AG08395 (cell line): ENCODE results near the gene MVB12B.
"Not testable (repeated sequence)": the region's sequence is repeated elsewhere in the genome, so short reads cannot be mapped to it uniquely, and the experiment has no call there.

Experiments used
- DNase-seq: peaks from one replicate; pipeline ENCODE4 v3.0.0; 2012; ENCODE audit warnings: mixed read lengths, low spot score

MVB12B gene, protein sequence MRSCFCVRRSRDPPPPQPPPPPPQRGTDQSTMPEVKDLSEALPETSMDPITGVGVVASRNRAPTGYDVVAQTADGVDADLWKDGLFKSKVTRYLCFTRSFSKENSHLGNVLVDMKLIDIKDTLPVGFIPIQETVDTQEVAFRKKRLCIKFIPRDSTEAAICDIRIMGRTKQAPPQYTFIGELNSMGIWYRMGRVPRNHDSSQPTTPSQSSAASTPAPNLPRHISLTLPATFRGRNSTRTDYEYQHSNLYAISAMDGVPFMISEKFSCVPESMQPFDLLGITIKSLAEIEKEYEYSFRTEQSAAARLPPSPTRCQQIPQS

DNA sequence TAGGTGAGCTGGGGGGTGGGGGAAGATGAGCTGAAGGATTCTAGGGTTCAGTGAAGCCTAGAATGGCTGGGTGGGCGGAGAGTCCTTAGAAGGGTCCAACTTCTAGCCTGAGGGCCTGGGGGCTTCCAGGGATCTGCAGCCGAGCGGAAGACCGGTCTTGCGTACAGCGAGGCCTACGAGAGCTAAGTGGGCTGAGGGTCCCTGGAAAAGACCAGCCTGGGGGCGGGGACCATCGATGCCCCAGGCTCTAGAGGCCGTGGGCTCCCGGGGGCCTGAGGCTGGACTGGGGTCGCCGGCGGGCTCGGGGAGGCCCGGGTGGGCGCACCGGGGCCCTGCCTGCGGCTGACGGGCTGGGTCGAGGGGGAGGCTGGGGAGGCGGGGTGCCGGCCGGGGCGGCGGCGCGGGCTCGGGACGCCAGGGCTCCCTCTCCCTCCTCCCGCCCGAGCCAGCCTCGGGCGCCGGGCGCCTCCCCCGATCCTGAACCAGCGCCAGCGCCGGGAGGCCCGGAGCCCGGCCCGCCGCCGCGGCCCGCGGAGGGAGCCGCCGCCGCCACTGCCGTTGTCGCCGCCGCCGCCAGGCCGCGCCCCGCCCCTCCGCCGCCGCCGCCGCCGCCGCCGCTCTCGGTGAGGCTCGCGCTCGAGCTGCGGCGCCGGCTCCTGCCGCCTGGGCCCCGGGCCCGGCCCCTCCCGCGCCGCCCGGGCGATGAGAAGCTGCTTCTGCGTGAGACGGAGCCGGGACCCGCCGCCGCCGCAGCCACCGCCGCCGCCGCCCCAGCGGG is at the start of gene MVB12B:
Gene MVB12B (plus strand): TSS at position 602 of the 778 bp plus-strand sequence. CDS start 101 bp downstream, at position 703.
- peak; percentile 79 for DNase-seq

DNA sequence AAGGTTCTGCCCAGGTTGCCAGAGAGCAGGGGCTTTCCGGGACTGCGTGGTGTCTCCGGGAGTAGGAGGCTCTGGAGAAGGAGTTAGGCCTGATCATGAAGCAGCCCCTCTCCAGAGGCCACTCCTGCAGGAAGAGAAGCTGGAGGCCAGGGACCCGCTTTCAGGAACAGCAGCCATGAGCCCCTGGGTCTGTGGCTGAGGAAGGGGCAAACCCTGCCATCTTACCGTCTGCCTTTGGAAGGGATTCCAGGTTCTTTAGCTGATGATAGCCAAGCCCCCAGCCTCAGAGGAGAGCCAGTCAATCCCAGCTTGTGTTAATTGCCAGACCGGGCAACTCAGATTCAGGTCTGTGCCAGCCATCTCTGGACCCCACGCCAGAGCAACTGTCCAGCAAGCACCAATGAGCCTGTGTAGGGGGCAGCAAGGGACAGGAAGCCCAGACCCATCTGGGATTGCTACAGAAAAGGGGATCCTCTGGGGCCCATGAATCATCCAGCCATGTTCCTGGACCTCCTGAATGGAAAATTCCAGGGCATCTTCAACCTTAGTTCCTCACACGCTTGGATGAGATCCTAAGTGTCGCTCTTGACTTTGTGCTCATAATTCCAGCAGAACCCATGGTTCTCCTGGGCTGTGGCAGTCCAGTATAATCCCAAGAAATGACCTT is 42.7 kb upstream of the MVB12B start:
- no peak for DNase-seq

DNA sequence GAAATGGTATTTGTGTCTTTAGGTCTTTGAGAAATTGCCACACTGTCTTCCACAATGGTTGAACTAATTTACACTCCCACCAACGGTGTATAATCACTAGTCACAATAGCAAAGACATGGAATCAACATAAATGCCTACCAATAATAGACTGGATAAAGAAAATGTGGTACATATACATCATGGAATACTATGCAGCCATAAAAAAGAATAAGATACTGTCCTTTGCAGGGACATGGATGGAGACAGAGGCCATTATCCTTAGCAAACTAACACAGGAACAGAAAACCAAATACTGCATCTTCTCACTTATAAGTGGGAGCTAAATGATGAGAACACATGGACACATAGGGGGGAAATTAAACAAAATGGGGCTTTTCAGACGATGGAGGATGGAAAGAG is 41.0 kb upstream of the MVB12B start:
- not testable (repeated sequence) for DNase-seq

- no peak for DNase-seq
Observed at GRCh38 chr9:126287166-126287866, 39.3 kb upstream of the MVB12B start.

- no peak for DNase-seq
Observed at GRCh38 chr9:126290871-126291270, 35.8 kb upstream of the MVB12B start.

DNA sequence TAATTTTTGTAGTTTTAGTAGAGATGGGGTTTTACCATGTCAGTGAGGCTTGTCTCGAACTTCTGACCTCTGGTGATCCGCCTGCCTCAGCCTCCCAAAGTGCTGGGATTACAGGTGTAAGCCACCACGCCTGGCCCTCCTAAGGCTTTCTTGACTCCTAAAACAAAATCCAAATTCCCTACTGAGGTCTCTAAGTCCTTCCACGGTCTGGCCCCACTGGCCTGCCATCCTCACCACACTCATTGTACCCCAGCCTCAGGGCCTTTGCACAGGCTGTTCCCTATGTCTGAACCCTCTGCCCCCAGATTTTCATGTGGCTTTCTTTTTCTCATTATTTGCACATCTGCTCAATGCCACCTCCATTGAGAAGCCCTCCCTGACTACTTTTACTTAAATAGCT is 34.7 kb upstream of the MVB12B start:
- DNase-seq, result no peak

GRCh38 chr9:126292736-126293521 is 33.7 kb upstream of the MVB12B start:
- no peak for DNase-seq

DNA sequence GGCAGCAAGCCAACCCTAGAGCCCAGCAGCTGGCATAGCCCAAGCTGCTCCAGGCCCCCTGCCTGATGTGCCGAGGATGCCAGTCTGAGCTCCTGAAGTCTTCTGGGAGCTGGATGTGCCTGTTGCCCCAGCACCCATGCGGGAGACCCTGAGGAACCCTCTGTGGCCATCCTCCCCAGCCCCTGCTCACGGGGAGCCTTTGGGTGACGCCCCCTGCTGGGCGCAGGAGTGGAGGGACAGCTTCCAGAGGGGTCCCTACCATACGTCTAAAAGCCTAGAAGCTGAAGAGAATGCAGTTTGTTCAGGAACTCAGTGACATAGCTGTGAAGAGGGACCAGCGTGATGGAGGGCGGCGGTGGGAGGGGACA is 33.1 kb upstream of the MVB12B start:
- no peak for DNase-seq

- DNase-seq, result no peak
Observed at GRCh38 chr9:126294331-126295081, 32.1 kb upstream of the MVB12B start.

GRCh38 chr9:126295082-126295477 is 31.5 kb upstream of the MVB12B start:
- no peak for DNase-seq

DNA sequence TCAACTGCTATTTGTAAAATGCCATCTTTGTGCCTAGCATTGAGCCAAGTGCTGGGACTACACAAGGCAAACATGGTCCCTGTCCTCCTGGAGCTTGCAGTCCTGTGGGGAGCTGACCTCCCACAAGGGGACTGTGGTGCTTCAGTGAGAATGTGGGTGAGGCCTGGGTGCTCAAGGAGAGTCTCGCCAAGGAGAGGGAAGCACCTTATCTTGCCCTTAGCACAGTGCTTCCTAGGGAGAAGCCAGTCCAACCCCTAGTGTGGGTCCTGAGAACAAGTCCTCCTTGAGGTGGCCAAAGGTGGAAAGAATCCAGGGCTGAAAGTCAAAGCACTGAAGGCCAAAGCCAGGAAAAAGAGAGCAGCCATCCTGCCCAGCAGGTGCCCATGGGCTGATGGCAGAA is 31.1 kb upstream of the MVB12B start:
- no peak for DNase-seq

- DNase-seq, result no peak
Observed at GRCh38 chr9:126295936-126296600, 30.6 kb upstream of the MVB12B start.

DNA sequence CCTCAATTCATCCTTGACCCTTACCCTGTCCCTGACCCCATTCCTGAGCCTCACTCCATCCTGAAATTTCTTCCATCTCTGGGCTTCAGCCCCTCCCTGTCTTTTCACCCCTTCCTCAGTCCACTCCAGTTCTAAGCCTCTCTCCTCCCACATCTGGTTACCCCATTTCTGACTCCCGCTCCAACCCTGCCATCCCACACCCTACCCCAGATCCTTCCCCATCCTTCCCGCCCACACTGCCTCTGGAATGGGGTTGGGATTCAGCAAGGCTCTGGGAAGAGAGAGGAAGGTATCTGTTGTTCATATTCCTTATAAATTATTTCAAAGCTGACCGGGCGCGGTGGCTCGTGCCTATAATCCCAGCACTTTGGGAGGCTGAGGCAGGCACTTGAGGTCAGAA is 29.9 kb upstream of the MVB12B start:
- DNase-seq, result no peak

- DNase-seq, result no peak
Observed at GRCh38 chr9:126297661-126298060, 29.0 kb upstream of the MVB12B start.

GRCh38 chr9:126298063-126298801 is 28.4 kb upstream of the MVB12B start:
- no peak for DNase-seq

DNA sequence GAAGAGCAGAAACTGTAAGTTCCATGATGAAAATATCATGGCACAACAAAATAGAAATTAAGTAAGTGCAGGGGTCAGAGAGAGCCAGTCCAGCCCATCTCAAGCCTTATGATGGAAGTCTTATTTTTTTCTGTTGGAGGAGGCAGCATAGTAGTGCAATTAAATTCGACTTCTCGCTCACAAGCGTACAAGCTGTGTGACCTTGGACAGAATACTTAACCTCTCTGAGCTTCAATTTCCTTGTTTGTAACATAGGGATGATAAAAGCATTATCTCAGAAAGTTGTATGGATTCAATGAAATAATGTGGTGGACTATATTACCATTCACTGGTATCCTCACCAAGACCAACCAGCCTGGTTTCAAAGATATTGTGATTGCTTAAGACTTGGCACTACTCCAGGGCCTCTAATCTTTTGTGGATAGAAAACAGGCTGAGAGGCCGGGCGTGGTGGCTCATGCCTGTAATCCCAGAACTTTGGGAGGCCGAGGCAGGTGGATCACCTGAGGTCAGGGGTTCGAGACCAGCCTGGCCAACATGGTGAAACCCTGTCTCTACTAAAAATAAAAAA is 26.8 kb upstream of the MVB12B start:
- no peak for DNase-seq

DNA sequence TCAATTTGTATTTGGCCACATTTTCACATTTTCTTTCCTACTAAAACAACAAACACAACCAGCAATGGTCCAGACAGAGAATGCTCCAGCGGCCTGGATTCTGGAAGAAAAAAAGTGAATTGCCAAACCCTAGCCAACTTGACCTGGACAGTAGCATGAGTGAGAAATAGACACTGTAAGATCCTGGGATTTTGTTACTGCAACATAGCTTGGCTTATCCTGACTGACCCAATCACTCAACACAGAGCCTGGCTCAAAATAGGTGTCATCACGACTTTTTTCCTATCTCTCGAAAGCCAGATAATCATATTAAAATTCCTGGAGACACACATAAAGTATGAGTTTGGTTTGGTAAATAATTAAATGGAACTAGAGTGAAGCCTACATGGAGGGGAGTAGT is 25.4 kb upstream of the MVB12B start:
- no peak for DNase-seq

DNA sequence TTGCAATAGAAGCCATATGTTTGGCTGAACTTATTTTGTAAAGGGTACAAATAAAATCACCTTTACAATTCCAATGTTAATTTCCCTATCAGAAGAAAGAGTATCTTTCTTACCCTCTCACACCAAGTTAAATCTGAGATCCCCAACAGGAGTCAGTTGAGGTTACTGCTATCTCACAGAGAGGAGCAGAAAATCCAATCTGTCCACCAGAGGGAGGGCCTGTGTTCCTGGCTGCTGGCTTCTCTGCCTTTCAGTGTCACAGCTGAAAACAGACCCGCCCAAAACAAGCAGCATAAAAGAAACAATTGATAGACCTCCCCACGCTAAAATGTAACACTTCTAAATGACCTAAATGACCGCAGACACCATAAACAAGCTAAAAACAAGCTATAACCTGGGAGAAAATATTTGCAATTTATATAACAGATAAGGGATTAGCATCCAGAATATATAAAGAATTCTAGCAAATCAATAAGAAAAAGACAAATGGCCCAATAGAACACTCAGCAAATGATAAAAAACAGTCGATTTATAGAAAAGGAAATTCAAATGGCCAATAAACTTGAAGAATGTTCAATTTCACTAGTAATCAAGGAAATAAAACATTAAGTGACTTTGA is 24.5 kb upstream of the MVB12B start:
- peak; percentile 84 for DNase-seq

- DNase-seq, result no peak
Observed at GRCh38 chr9:126302730-126303129, 23.9 kb upstream of the MVB12B start.
